HL-60 (cell line): ENCODE data around the gene PLSCR5.

ENCODE experiments used
- POLR2AphosphoS5 ChIP-seq: IDR thresholded peaks from 2 replicates; pipeline ENCODE4 v1.6.1; 2012; ENCODE audit warnings: low read depth
- TF ChIP-seq, protein P1 (sequence below): IDR thresholded peaks from one replicate; pipeline ENCODE4 v1.5.1; 2011; ENCODE audit warnings: low read length, control low read depth, inconsistent platforms; ENCODE audit not compliant: insufficient read depth

DNA sequence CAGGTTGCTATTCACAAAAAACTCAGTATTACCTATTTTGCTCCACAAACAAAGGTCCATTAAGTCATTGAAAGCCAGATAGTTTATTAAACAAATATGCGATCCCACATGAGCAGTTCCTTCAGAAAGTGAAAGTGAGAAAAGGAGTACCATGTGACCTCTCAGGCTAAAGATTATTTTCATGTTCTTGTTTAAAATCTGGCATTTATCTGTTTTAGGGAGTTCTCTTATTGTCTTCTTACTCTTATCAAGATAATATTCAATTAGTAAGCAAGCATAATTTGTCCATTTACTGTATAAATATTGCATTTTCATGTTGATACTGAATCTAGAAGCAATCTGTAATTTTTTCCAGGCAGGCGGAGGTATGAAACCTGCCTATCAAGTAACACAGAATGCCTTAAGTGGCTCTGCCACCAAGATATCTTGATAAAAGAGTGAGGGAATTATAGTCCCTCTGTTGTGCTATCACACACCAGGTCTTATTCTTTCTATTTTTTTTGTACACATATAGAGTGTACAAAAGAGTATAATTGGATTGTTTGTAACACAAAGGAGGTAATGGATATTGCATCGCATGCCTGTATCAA is 20.1 kb upstream of the PLSCR5 start:
- TF ChIP-seq, protein P1, sequence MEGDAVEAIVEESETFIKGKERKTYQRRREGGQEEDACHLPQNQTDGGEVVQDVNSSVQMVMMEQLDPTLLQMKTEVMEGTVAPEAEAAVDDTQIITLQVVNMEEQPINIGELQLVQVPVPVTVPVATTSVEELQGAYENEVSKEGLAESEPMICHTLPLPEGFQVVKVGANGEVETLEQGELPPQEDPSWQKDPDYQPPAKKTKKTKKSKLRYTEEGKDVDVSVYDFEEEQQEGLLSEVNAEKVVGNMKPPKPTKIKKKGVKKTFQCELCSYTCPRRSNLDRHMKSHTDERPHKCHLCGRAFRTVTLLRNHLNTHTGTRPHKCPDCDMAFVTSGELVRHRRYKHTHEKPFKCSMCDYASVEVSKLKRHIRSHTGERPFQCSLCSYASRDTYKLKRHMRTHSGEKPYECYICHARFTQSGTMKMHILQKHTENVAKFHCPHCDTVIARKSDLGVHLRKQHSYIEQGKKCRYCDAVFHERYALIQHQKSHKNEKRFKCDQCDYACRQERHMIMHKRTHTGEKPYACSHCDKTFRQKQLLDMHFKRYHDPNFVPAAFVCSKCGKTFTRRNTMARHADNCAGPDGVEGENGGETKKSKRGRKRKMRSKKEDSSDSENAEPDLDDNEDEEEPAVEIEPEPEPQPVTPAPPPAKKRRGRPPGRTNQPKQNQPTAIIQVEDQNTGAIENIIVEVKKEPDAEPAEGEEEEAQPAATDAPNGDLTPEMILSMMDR, result no peak
- no peak for TF ChIP-seq POLR2AphosphoS5
